ENCODE results near the gene TTN. TPM values are rescaled to one million over a fixed set of nuclear protein-coding genes. Genes with fewer than 3 reads are reported as not detected.
A peak's percentile ranks its signal among the peaks of the same experiment; 100 is the strongest.

The TTN gene
- total RNA-seq, 2 donors from 2014 or later, result 16.1 to 26.4 TPM

DNA sequence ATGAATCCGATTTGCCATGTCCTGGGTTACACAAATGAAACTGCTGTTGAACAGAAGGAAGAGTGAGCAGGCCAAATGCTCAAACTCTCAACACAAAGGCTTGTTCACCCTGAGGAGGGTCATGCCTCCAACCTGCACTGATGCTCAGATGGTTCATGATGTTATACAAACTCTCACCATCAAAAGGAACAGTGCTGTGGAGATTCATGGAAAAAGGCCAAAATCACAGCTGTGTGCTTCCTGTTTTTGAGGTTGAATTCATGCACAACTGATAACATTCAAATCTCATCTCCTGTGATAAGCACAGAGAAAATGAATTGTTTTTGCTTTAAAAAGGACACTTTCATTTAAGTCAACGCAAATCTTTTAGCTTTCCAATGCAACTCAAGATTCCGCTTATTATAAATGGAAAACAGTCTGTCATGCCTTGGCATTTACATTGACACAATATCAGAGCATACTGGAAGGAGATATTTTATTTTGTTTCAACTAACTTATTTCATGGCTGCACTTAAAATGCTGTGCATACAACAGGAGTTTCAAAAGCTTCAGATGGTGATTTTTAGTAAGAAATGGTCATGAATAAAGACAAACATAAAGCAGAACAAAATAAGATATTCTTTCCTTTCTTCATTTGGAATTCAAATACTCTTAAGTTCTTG, 22.2 kb upstream of the TTN start:
- H3K9me3 ChIP-seq (ENCODE audit: control insufficient read depth, low read length, poor library complexity, severe bottlenecking), result no peaks in the 10 kb centered on the region
- peaks cover 3% of the 10 kb centered on the region for H3K4me1 Mint-ChIP-seq
- H3K27ac Mint-ChIP-seq, result no peak overlapping the region
- no peak overlapping the region for H3K4me3 Mint-ChIP-seq
- H3K27me3 Mint-ChIP-seq, result peaks cover 15% of the 10 kb centered on the region
- DNase-seq, result no peak
- H3K36me3 Mint-ChIP-seq (ENCODE audit: low read depth), result peaks cover 2% of the 10 kb centered on the region
- ATAC-seq, result no peak

DNA sequence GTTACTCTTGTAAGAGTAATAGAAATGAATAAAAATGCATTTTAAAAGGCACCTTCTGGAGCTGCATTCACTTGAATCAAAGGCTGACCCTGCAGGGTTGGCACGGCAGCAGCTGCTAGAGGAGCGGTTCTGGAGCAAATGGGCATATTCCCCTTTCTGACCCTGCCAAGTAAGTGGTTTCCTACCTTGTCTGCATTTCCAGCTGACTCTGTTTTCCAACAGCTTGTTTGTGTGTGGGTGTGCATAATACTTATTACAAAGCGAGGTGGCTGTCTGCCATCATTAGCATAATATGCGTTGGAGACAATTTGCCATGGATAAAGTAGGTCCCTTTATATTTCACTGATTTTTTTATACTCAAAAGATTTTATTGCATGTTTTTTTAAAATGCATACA, 21.3 kb upstream of the TTN start:
- no peaks in the 10 kb centered on the region for H3K9me3 ChIP-seq (ENCODE audit: control insufficient read depth, low read length, poor library complexity, severe bottlenecking)
- Mint-ChIP-seq H3K36me3 (ENCODE audit: low read depth) (peaks cover 2% of the 10 kb centered on the region), H3K27ac (no peak overlapping the region), H3K4me3 (no peak overlapping the region), H3K27me3 (peaks cover 15% of the 10 kb centered on the region), H3K4me1 (peaks cover 3% of the 10 kb centered on the region)
- DNase-seq (no peak), ATAC-seq (no peak)

DNA sequence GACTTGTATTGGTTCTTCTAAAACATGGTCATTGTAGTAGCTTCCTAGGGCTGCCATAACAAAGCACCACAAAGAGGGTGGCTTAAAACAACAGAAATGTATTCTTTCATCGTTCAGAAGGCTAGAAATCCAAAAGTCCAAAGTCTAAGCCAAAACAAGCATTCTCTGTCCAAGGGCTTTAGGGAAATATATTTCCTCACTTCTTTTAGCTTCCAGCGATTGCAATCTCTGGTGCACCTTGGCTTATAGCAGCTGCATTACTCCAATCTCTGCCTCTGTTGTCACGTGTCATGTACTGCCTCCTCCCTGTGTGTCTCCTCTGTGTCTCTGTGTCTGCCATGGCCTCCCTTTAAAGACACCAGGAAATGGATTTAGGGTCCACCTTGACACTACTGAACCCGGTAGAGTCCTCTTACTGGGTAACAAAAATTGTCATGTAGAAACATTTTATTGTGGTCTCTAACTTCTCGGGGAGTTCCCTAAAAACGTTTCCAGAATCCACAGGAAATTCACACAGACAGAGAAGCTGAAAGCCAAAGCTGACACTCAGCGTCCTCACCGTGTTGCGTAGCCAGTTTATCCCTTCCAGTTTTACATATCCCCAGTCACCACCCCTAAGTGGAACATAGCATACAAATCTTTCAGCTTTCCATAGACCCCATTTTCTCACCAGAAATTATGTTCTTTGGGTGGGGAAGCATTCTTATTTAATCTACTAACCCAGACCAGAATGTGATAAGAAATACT, 20.7 kb upstream of the TTN start:
- H3K27ac Mint-ChIP-seq, result no peak overlapping the region
- H3K4me1 Mint-ChIP-seq, result peaks cover 3% of the 10 kb centered on the region
- ATAC-seq (no peak), DNase-seq (no peak)
- peaks cover 2% of the 10 kb centered on the region for H3K36me3 Mint-ChIP-seq (ENCODE audit: low read depth)
- peaks cover 15% of the 10 kb centered on the region for H3K27me3 Mint-ChIP-seq
- H3K4me3 Mint-ChIP-seq, result no peak overlapping the region
- H3K9me3 ChIP-seq (ENCODE audit: control insufficient read depth, low read length, poor library complexity, severe bottlenecking), result no peaks in the 10 kb centered on the region

DNA sequence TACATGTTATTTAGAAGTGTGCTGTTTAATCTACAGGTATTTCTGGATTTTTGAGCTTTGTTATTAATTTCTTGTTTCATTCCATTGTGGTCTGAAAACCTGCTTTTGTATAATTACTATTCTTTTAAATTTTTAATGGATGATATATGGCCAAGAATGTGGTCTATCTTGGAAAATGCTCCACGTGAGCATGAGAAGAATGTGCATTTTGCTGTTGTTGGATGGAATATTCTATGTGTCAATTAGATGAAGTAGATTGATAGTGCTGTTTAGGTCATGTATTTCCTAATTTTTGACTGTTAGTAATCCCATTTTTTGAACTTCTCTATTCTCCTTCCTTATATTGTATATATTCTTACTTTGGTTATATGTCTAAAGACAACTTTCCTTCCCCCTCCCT, 19.9 kb upstream of the TTN start:
- Mint-ChIP-seq H3K36me3 (ENCODE audit: low read depth) (peaks cover 2% of the 10 kb centered on the region), H3K4me3 (no peak overlapping the region), H3K27ac (no peak overlapping the region), H3K27me3 (peaks cover 15% of the 10 kb centered on the region), H3K4me1 (peaks cover 3% of the 10 kb centered on the region)
- DNase-seq (no peak), ATAC-seq (no peak)
- no peaks in the 10 kb centered on the region for H3K9me3 ChIP-seq (ENCODE audit: control insufficient read depth, low read length, poor library complexity, severe bottlenecking)

DNA sequence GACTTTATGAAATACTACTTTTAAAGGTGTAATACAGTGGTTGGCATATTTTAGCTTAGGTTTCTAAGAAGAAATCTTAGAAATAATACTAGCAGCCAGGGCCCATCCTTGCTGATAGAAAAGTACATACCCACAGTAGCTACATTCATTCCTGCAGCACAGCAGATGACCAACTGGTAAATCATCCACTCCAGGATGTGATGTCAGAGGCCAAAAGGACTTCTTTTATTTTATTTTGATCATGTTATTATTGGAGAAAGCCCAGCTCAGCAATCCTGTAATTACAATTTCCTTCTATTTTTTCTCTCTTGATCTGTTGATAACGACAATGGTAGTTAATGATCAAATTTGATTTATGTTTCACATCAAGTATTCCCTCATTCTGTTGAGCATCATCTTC, 18.0 kb upstream of the TTN start:
- DNase-seq (no peak), ATAC-seq (no peak)
- H3K9me3 ChIP-seq (ENCODE audit: control insufficient read depth, low read length, poor library complexity, severe bottlenecking), result no peaks in the 10 kb centered on the region
- Mint-ChIP-seq H3K4me3 (no peak overlapping the region), H3K27me3 (peaks cover 10% of the 10 kb centered on the region), H3K4me1 (peaks cover 3% of the 10 kb centered on the region), H3K36me3 (ENCODE audit: low read depth) (no peaks in the 10 kb centered on the region), H3K27ac (no peak overlapping the region)

DNA sequence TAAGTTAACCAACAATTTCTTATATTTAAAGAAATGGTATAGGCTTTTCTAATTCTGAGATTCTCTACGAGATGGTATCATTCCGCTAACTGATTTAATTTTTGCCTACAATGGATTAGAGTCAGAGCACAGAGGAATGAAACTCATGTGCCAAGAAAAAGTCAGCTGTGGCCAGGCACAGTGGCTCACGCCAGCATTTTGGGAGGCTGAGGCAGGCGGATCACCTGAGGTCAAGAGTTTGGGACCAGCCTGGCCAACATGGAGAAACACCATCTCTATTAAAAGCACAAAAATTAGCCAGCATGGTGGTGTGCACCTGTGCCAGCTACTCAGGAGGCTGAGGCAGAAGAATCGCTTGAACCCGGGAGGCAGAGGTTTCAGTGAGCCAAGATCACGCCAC, 17.0 kb upstream of the TTN start:
- DNase-seq (no peak), ATAC-seq (no peak)
- no peaks in the 10 kb centered on the region for H3K36me3 Mint-ChIP-seq (ENCODE audit: low read depth)
- H3K27ac Mint-ChIP-seq, result no peak overlapping the region
- peaks cover 11% of the 10 kb centered on the region for H3K27me3 Mint-ChIP-seq
- H3K4me3 Mint-ChIP-seq, result no peak overlapping the region
- H3K9me3 ChIP-seq (ENCODE audit: control insufficient read depth, low read length, poor library complexity, severe bottlenecking), result no peaks in the 10 kb centered on the region
- H3K4me1 Mint-ChIP-seq, result peaks cover 6% of the 10 kb centered on the region

DNA sequence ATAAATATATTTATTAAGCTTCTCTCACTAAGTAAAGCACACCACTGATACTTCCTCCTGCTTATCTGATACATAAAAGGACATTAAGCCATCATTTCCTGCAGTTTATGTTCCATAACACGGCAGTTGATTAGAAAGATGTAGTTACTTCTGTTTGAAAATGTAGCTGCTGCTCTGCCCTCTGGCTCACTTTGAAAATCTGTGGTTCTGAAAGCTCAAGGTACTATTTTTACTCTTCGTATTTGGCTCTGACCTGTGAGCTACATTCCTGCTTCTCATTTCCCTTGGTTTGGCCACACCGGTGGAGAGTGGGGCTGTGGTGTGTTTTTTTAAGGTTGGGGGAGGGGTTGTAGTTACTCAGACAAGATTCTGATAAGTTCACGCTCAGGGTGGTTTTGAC, 12.8 kb upstream of the TTN start:
- Mint-ChIP-seq H3K27me3 (peaks cover 14% of the 10 kb centered on the region), H3K36me3 (ENCODE audit: low read depth) (no peaks in the 10 kb centered on the region), H3K4me1 (peaks cover 3% of the 10 kb centered on the region), H3K4me3 (peak overlapping the region; percentile 33), H3K27ac (no peak overlapping the region)
- H3K9me3 ChIP-seq (ENCODE audit: control insufficient read depth, low read length, poor library complexity, severe bottlenecking), result no peaks in the 10 kb centered on the region
- DNase-seq (no peak), ATAC-seq (no peak)

DNA sequence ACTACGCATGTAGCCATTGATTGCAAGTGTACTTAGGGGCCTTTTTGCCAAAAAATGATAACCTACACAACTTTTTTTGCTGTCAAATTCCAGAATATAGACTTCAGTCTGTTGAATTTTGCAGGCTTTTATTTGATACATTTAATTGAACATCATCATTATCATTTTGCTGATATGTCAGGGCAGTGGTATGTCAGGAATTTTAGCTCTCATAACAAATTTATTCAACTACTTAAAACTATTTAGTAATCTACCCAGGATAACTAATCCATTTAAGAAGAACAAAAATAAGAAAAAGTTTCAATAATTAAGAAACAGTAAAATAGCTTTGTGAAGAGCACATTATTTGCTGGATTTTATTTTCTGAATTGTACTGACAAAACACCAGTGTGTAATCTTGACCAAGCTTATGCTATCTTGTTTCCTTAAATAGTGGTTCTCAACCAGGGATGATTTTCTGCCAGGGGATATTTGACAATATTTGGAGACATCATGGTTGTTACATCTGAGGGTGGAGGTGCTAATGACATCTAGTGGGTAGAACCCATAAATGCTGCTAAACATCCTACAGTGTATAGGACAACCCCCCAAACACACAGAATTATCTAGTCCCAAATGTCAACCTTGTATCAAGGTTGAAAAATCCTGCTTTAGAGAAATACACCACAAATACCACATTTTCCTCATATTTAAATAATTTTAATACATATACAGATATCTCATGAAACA, 12.1 kb upstream of the TTN start:
- ATAC-seq (no peak), DNase-seq (no peak)
- H3K4me3 Mint-ChIP-seq, result no peak overlapping the region
- H3K36me3 Mint-ChIP-seq (ENCODE audit: low read depth), result no peaks in the 10 kb centered on the region
- peaks cover 3% of the 10 kb centered on the region for H3K4me1 Mint-ChIP-seq
- H3K27me3 Mint-ChIP-seq, result peaks cover 14% of the 10 kb centered on the region
- H3K27ac Mint-ChIP-seq, result no peak overlapping the region
- no peaks in the 10 kb centered on the region for H3K9me3 ChIP-seq (ENCODE audit: control insufficient read depth, low read length, poor library complexity, severe bottlenecking)

DNA sequence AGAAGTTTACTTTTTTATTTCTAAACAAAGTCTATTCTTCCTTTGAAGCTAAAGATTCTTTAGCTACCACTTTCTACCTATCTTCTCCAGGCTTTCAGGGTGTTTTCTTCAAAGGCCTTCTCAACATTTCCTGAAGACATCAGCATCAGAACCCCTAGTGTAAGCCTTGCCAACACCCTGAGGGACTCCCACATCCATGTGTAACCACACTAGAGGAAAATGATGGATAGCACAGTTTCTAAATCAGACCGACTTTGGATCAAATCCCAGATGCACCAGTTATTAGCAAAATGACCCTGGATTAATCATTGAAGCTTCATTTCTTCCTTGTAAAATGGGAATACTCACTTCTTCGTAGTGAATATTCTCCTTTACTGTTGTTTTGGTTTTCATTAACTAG, 4.7 kb upstream of the TTN start:
- no peaks in the 10 kb centered on the region for H3K9me3 ChIP-seq (ENCODE audit: control insufficient read depth, low read length, poor library complexity, severe bottlenecking)
- ATAC-seq (no peak), DNase-seq (no peak)
- Mint-ChIP-seq H3K27ac (no peak overlapping the region), H3K4me1 (no peaks in the 10 kb centered on the region), H3K4me3 (no peak overlapping the region), H3K27me3 (no peaks in the 10 kb centered on the region), H3K36me3 (ENCODE audit: low read depth) (no peaks in the 10 kb centered on the region)

DNA sequence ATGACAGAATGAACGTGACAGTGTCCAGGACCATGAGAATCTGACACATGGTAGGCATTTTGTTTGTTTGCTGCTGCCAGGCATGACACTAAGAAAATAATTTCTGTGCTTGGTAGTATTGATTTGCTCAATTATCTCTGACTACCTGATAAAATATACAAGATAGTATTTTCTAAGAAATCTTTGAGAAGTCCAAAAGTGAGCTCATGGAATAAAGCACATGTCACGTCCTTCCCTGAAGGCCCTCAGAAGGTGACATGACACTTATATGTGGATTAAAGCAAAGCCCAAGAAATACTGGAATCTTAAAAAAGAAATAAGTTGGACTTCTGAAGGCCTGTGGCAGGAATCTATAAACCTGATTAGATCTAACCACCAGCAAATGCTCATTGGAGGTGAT, 3.8 kb upstream of the TTN start:
- no peaks in the 10 kb centered on the region for H3K4me1 Mint-ChIP-seq
- no peaks in the 10 kb centered on the region for H3K9me3 ChIP-seq (ENCODE audit: control insufficient read depth, low read length, poor library complexity, severe bottlenecking)
- H3K27me3 Mint-ChIP-seq, result no peaks in the 10 kb centered on the region
- no peak overlapping the region for H3K27ac Mint-ChIP-seq
- ATAC-seq (no peak), DNase-seq (no peak)
- H3K36me3 Mint-ChIP-seq (ENCODE audit: low read depth), result no peaks in the 10 kb centered on the region
- no peak overlapping the region for H3K4me3 Mint-ChIP-seq

DNA sequence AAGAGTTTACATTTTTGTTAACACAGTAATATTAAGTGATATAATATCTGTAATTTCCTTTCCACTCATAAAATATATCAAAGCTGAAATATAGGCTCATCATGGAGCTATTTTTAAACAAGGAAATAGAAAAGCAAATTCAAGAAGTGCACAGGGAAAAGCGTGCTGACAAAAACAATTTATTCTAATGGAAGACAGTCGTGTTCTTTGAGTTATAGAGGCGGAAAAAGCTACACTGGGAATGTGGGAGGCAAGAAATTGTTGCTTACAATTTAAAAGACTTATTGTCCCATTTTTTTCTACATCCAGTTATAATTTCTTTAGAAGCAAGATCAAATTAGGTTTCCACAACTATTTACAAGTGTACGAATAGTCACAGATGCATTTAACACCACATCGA, 3.2 kb upstream of the TTN start:
- Mint-ChIP-seq H3K4me3 (no peak overlapping the region), H3K27ac (no peak overlapping the region), H3K4me1 (no peaks in the 10 kb centered on the region), H3K27me3 (no peaks in the 10 kb centered on the region), H3K36me3 (ENCODE audit: low read depth) (no peaks in the 10 kb centered on the region)
- no peaks in the 10 kb centered on the region for H3K9me3 ChIP-seq (ENCODE audit: control insufficient read depth, low read length, poor library complexity, severe bottlenecking)
- ATAC-seq, result no peak
- DNase-seq, result no peak

DNA sequence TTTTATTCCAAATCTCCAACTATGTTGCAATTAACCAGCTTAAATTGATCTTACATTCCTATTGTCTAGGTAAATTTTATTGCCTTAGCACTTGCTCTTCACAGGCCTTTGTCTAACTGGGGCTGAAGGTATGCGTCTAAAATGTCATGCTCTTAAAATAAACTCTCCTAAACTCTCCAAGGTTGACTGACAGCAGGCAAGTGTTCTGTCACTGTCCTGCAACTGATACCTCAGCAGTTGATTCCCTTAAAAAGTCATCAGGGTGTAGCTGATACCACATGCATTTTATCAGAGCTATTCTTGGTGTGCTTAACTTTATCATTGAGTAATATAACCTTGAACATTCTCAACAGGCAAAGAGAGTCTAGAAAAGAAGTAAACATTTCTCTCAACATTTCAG, 680 bp downstream of the TTN start:
- Mint-ChIP-seq H3K36me3 (ENCODE audit: low read depth) (no peaks in the 10 kb centered on the region), H3K4me1 (no peaks in the 10 kb centered on the region), H3K27me3 (peaks cover 7% of the 10 kb centered on the region), H3K27ac (no peak overlapping the region), H3K4me3 (no peak overlapping the region)
- no peak for DNase-seq
- no peak for ATAC-seq
- no peaks in the 10 kb centered on the region for H3K9me3 ChIP-seq (ENCODE audit: control insufficient read depth, low read length, poor library complexity, severe bottlenecking)

DNA sequence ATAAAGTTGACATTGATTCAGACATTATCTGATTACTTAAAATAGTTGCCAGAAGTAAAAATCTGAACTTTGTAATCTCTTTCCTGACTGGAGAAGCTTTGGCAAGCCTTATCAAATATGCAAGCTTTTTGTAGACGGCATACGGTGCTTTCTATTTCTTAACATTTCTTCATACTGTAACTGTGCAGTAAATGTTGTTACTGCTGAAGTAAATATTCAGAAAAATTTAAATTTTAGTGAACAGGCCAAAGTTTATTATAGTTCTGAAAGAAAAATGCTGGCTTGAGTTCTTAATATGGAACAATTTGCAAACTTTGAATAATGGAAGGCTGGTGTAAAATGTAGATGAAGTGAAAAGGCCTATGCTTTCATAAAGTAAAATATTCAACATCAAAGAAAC, 1.8 kb downstream of the TTN start:
- H3K4me1 Mint-ChIP-seq, result no peaks in the 10 kb centered on the region
- peaks cover 7% of the 10 kb centered on the region for H3K27me3 Mint-ChIP-seq
- no peaks in the 10 kb centered on the region for H3K9me3 ChIP-seq (ENCODE audit: control insufficient read depth, low read length, poor library complexity, severe bottlenecking)
- no peak for ATAC-seq
- H3K4me3 Mint-ChIP-seq, result no peak overlapping the region
- DNase-seq, result no peak
- H3K36me3 Mint-ChIP-seq (ENCODE audit: low read depth), result no peaks in the 10 kb centered on the region
- H3K27ac Mint-ChIP-seq, result no peak overlapping the region

All from T-helper 17 cell (primary cell).